Spleen (tissue), 7 donors: ENCODE results near the gene MYO9A.

ENCODE experiments used
- POLR2A ChIP-seq, 3 donors: fragments of 450-650 bp; IDR thresholded peaks; one replicate each; pipeline ENCODE4 v1.5.1; 2017; ENCODE audit warnings: antibody characterized with exemption in 3 of 3, mild to moderate bottlenecking in 1 of 3
- POLR2AphosphoS5 ChIP-seq, 3 donors: sonication (generic); formaldehyde crosslinking; IDR thresholded peaks; one replicate each; pipeline ENCODE4 v1.5.1; 2017; ENCODE audit warnings: antibody characterized with exemption in 3 of 3
- TF ChIP-seq, protein P1 (sequence below), 11 experiments: fragments of 200-600 bp in 7 of 11; fragments of 450-650 bp in 4 of 11; sonication (generic) in 4 of 11; IDR thresholded peaks in 8 of 11; conservative IDR thresholded peaks in 3 of 11; 1 replicate in 7 of 11; 2 replicates in 4 of 11; pipeline versions ENCODE4 v1.4.0 to v1.8.0; 2016 to 2021; ENCODE audit warnings: antibody characterized with exemption in 11 of 11, inconsistent platforms in 4 of 11, mild to moderate bottlenecking in 1 of 11
- donor health status: DM: no; HTN: no; CAD: no; lungs with moderate emphysema.
- donor health status: DM: no; HTN: no; CAD: no.
- donor health status: DM: no; HTN: no; CAD: no.

DNA sequence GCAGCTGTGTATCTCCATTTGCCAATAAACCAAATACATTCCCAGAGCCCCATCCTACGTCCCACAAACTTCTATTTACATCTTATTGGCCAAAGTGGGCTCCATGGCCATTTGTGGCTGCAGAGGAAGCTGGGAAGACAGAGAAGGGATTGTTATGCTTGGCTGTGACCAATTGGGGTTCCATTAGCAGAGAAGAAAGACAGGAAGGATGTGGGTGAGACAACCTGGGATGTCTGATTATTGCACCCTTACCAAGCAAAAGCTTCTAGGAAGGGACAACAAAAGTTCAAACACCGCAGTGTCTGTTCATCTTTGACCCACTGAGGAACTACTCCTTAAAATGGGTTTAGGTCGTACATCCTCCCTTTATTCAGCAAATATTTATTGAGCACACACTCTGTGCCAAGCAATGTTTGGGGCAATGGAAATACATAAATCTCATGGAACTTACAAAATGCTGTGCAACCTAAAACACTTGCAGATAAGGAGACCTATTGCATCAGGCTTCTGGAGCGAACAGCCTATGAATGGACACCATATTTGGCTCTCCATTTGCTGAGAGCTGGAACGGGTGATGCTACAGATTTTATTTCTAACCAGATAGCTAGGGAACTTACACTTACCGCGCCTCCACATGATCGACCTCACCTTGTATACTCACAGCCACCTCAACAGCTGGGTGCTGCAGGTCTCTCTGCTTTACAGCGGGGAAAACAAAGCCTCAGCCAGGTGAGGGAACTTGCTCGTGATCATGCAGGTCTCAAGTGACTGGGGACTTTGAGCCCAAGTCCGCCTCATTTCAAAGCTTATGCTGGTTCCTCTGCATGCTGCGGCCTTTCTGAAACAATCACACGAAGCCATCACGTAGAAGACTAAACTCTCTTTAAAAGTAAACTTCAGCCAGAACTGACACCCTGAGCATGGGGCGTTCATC is 329.0 kb downstream of the MYO9A start:
- TF ChIP-seq POLR2AphosphoS5 (IDR thresholded peaks at IDR 0.05) (no peak), POLR2A (IDR thresholded peaks at IDR 0.05) (no peak)
- TF ChIP-seq, protein P1, sequence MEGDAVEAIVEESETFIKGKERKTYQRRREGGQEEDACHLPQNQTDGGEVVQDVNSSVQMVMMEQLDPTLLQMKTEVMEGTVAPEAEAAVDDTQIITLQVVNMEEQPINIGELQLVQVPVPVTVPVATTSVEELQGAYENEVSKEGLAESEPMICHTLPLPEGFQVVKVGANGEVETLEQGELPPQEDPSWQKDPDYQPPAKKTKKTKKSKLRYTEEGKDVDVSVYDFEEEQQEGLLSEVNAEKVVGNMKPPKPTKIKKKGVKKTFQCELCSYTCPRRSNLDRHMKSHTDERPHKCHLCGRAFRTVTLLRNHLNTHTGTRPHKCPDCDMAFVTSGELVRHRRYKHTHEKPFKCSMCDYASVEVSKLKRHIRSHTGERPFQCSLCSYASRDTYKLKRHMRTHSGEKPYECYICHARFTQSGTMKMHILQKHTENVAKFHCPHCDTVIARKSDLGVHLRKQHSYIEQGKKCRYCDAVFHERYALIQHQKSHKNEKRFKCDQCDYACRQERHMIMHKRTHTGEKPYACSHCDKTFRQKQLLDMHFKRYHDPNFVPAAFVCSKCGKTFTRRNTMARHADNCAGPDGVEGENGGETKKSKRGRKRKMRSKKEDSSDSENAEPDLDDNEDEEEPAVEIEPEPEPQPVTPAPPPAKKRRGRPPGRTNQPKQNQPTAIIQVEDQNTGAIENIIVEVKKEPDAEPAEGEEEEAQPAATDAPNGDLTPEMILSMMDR (IDR thresholded peaks at IDR 0.05 in 8 of 11, conservative IDR thresholded peaks at IDR 0.05 in 3 of 11) = no peak
